Activated CD4-positive, alpha-beta T cell treated with anti-CD3 and anti-CD28 coated beads, Interleukin-2, amount 50 U/mL, for 1 hour (primary cell): ENCODE data around the gene LCLAT1.

Experiments used
- DNase-seq: peaks from one replicate; pipeline ENCODE4 v3.0.0-alpha.2; 2020

Gene LCLAT1

GRCh38 chr2:30649828-30650227 lies 202.8 kb downstream of the LCLAT1 start:
- no peak for DNase-seq

GRCh38 chr2:30652271-30652915 lies 205.3 kb downstream of the LCLAT1 start:
- DNase-seq: no peak

GRCh38 chr2:30653847-30654246 lies 206.8 kb downstream of the LCLAT1 start:
- no peak for DNase-seq

- no peak for DNase-seq
These were observed 207.4 kb downstream of the LCLAT1 start for GRCh38 chr2:30654404-30654803.

- no peak for DNase-seq
These were observed 208.2 kb downstream of the LCLAT1 start for GRCh38 chr2:30655211-30655610.

- DNase-seq: no peak
These were observed 208.6 kb downstream of the LCLAT1 start for GRCh38 chr2:30655660-30656059.

GRCh38 chr2:30656079-30656478 lies 209.0 kb downstream of the LCLAT1 start:
- DNase-seq: no peak

- DNase-seq: no peak
These were observed 214.4 kb downstream of the LCLAT1 start for GRCh38 chr2:30661173-30662107.

- no peak for DNase-seq
These were observed 215.5 kb downstream of the LCLAT1 start for GRCh38 chr2:30662268-30663131.

- DNase-seq: no peak
These were observed 216.3 kb downstream of the LCLAT1 start for GRCh38 chr2:30663321-30663720.

- no peak for DNase-seq
These were observed 216.8 kb downstream of the LCLAT1 start for GRCh38 chr2:30663806-30664205.

- DNase-seq: no peak
These were observed 217.8 kb downstream of the LCLAT1 start for GRCh38 chr2:30664761-30665358.

GRCh38 chr2:30665761-30666265 lies 218.8 kb downstream of the LCLAT1 start:
- DNase-seq: no peak

GRCh38 chr2:30666266-30666874 lies 219.3 kb downstream of the LCLAT1 start:
- DNase-seq: no peak

GRCh38 chr2:30670453-30670852 lies 223.4 kb downstream of the LCLAT1 start:
- no peak for DNase-seq

GRCh38 chr2:30673127-30673526 lies 226.1 kb downstream of the LCLAT1 start:
- no peak for DNase-seq

GRCh38 chr2:30675758-30676157 lies 228.7 kb downstream of the LCLAT1 start:
- no peak for DNase-seq

- no peak for DNase-seq
These were observed 230.2 kb downstream of the LCLAT1 start for GRCh38 chr2:30677231-30677630.

GRCh38 chr2:30677861-30678385 lies 230.9 kb downstream of the LCLAT1 start:
- no peak for DNase-seq

GRCh38 chr2:30678410-30679137 lies 231.5 kb downstream of the LCLAT1 start:
- no peak for DNase-seq

- no peak for DNase-seq
These were observed 232.5 kb downstream of the LCLAT1 start for GRCh38 chr2:30679426-30680088.
